SKM-1 treated with dmso at 0.1 percent for 144 hours (cell line): ENCODE results near the gene DCUN1D1.

ENCODE experiments used
- DNase-seq: peaks from one replicate; lab custom pipeline; 2025; ENCODE audit not compliant: unreplicated experiment; lab: John Stamatoyannopoulos, UW

Gene DCUN1D1

GRCh38 chr3:182973047-182973446, 7.3 kb downstream of the DCUN1D1 start:
- no peak for DNase-seq

GRCh38 chr3:182972387-182972786, 8.0 kb downstream of the DCUN1D1 start:
- no peak for DNase-seq

GRCh38 chr3:182971637-182972036, 8.7 kb downstream of the DCUN1D1 start:
- no peak for DNase-seq

DNA sequence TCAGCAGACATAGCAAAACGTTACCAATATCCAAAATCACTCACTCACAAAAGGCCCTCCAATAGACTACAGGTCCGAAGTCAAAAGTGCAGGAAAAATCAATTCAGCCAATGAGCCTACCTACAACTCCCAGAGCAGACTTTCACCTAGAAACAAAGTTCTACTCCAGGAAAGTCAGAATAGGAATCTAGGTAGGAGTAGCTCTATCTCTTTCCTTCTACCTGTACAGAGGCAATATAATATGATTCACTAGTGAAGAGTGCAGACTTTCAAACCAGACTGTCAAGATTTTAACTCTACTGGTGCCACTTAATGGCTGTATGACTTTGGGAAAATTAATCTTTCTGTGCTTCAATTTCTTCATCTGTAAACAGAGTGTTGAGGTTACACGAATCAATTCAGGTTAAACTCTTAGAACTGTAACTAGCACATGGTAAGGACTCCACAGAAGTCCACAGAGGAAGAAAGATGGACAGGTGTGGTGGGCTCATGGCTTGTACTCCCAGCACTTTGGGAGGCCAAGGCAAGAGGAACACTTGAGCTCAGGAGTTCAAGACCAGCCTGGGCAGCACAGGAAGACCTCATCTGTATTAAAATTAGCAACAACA, 9.4 kb downstream of the DCUN1D1 start:
- DNase-seq: no peak

DNA sequence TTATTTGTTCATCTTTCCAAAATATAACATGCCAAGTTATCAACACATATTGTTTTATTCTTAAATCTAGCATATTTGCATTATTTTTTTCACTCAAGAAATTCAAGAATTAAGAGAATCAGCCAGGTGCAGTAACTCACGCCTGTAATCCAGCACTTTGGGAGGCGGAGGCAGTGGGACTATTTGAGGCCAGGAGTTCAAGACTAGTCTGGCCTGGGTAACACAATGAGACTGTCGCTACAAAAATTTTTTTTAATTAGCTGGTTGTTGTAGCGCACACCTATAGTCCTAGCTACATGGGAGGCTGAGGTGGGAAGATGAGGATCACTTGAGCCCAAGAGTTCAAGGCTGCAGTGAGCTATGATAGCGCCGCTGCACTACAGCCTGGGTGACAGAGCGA, 10.5 kb downstream of the DCUN1D1 start:
- DNase-seq: no peak

GRCh38 chr3:182969277-182969676, 11.1 kb downstream of the DCUN1D1 start:
- no peak for DNase-seq

DNA sequence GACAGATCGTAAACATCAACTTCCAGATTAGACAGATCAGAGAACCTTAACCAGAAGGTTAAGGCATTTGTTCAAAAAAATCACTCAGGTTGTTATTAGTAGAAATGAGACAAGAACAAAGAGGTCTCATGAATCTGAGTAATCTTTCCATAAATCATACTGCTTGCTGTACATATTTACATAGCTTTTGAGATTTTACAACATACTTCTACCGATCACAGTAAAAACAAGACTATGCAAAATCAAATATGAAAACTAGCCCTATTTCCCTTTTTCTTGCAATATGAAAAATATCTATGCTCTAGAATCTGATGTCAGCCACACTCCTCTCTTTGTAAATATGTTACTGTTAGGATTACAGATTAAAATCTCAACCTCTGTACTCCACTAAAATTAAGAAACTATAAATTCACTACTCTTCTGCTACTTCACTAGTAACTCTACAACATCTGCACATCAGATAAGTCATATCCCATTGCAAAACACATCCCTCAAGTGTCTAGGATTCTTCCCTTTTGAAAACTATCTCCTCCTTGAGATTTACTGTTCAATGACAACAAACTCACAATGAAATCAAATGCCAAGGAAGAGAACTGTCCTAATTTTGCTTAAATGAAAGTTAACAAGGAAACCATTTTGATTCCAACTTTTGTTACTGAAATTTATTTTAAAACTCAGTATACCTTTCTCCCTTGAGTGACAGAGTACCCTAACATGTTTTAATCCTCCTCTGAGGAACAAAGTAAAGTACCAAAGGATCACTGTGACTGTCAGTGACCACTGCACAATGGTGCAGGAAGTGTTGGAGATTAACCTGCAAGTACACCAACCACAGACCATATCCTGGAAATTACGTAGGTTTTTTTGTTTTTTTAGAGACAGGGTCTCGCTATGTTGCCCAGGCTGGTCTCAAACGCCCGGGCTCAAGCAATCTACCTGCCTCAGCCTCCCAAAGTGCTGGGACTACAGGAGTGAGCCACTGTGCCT, 12.8 kb downstream of the DCUN1D1 start:
- DNase-seq: no peak

DNA sequence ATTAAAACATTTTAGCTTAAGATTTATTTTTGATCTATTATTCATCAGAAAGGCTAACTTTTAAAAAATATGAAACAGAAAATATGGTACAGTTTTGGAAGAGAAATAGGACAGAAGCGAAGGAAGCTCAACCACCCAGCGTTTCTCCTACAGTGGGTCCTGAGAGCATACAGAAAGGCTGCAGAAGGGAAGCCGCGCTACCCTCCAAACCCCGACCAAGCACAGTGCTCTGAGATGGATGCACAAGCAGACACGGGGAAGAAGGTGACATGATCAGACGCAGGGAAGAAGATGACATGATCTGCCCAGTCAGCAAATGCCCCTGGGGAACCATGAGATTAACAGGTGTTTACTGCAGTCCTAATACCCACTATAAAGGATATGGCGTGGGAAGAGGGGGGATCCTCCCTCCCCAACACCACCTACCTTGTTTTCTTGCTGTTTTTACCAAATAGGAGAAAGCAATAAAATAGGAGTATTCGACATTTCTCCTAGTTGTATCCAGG, 14.4 kb downstream of the DCUN1D1 start:
- DNase-seq: no peak

DNA sequence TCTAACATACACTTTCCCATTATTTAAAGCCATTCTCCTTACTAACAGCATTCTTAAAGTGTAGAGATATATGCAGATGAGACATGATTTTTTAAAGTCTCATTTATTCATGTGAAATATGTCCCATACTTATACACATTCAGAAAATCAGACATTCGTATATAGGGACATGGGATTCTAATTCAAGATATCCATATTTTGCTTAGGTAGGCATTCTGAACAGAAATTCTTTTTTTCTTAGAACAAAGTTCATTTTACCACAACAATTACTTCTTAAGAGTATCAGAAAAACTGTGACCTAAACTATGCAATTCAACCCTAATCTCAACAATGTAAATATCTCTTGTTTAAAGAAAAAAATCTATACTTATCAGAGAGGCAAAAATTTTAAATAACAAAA, 16.2 kb downstream of the DCUN1D1 start:
- no peak for DNase-seq

DNA sequence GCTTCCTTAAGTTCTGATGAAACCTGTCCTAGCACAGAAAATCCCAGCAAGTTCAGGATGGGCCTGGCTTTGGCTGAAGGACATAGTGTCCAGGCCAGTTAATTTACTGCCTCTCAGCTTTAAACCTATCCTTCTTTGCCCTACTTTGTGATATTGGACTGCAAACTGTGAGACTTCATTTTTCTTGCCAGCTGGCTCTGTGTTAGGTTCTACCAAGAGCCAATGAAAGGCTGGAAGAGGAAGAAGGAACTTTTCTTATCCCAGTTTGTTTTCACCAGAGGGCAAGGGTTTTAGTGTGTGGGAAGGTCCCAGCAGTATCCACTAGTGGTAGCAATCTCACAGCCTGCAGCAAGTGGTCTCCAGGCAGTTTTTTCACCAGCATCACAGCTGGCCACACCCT, 18.2 kb downstream of the DCUN1D1 start:
- DNase-seq: no peak

GRCh38 chr3:182959474-182960350, 20.6 kb downstream of the DCUN1D1 start:
- DNase-seq: peak; percentile 16

- DNase-seq: no peak
Measured at GRCh38 chr3:182957676-182958266, 22.6 kb downstream of the DCUN1D1 start.

GRCh38 chr3:182957226-182957625, 23.1 kb downstream of the DCUN1D1 start:
- no peak for DNase-seq

DNA sequence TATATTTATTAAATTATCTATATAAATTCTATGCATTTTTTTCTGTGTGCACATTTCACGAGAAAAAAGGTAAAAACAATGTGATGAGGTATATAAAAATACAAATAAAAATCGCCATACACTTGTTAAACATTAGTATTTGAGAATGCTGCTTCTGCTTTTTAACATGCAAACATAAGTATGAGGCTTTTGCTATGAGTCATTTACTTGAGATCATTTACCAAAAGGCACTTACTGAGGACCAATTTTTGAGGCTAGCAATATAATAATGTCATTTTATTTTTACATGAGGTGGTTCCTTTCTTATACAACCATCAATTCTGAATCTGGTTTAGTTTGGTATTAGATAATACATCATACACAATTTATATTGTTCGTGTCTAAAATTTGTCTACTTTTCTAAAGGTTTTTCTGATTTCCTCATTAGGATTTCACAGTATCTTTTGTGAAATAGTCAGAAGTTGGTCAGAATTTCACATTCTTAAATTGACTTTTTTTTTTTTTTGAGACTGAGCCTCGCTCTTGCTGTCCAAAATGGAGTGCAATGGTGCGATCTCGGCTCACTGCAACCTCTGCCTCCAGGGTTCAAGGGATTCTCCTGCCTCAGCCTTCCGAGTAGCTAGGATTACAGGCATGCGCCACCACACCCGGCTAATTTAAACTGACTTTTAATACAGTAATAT, 25.6 kb downstream of the DCUN1D1 start:
- DNase-seq: no peak

- DNase-seq: no peak
Measured at GRCh38 chr3:182949688-182950087, 30.6 kb downstream of the DCUN1D1 start.

DNA sequence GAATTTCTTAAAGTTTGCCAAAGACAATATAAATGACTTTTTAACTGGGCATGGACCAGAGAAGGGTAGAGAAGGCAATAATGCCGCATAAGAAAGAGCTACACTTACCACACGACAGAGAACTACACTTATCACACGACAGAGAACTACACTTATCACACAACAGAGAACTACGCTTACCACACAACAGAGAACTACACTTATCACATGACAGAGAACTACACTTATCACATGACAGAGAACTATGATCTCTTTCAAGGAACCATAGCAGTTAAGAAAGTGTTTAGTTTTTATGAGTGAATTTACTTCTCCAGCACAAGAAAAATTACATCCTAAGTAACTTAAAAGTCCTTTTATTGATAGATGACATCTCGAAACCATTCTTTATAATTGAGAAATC, 32.0 kb downstream of the DCUN1D1 start:
- no peak for DNase-seq

- DNase-seq: no peak
Measured at GRCh38 chr3:182947888-182948287, 32.5 kb downstream of the DCUN1D1 start.

DNA sequence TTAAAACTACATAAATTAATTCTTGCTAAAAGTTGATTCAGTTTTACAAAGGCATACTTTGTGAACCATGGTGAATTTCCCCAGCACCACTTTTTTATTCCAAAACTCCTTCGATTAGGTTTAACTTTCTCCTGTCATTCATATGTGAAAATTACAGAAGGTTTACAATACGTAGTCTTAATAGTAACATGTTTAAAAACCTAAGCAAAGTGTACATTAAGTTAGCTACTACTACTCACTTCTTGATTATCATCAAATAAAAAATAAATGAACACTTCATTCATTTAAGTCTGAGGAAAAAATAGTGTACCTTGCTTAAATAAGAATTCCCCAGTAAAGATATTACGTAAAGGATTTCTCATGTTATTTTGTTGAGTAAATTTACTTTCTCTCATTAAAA, 38.6 kb downstream of the DCUN1D1 start:
- no peak for DNase-seq

GRCh38 chr3:182940266-182940808, 40.0 kb downstream of the DCUN1D1 start:
- DNase-seq: no peak
